CMK (cell line): ENCODE measurements around the gene RAPGEF1.

Experiments
- DNase-seq: peaks from one replicate; pipeline ENCODE4 v3.0.0-alpha.2; 2010; ENCODE audit warnings: low read depth

RAPGEF1 gene

DNA sequence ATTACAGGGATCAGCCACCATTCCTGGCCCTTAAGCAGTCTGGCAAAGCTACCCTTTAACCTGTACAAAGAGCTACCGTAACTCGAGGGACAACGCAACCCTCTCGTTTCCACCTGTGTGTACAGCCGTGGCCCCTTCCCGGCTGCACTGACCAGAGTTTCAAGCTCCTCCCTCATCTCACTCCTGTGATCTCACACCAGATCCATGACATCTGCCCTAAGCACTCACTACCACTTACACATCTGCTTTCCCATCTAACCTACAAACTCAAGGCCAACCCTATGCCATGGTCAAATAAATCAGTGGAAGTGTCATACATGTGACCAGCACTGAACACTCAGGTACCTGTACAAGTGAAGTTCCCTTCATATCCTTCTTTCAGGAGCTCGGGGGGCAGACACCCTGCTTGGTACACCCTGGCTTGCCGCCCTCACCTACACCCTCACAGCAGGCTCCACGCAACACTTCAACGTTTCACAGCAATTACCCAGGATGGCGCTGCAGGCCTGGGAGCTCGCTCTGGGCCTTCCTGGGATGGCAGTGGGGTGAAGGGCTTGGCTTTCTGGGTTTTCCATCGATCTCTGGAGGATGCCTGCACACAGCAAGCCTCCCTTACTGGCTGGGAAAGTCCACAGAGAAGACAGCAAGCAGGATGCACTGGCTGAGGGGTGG lies 132.8 kb downstream of the RAPGEF1 start:
- DNase-seq: no peak

DNA sequence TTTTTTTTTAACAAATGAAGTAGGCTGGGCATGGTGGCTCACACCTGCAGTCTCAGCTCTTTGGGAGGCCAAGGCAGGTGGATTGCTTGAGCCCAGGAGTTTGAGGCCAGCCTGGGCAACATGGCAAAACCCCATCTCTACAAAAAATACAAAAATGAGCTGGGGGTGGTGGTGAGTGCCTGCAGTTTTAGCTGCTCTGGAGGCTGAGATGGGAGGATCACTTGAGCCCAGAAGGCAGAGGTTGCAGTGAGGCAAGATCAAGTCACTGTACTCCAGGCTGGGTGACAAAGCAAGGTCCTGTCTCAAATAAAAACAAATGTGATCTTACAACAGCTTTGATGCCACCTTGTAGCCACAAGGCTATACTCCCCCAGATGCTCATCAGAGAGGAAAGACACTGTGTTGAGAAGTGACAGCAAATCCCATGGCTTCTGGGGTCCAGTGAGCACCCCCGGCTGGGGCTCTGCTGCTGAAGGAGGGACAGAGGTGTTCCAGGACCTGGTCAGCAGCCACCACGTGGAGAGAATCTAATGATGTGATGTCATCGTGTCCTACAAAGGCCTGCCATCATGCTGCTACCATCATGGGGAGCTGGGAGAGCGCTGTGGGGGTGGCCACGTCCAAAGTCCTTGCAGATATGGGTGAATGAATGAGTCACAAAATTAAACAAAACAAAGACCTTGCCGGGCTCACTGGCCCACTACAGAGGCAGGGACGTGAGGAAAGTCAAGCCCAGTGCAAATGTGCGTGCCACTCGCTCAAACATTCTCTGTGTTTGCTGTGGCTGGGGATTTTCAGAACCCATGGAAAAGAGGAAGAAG lies 133.9 kb downstream of the RAPGEF1 start:
- no peak for DNase-seq

DNA sequence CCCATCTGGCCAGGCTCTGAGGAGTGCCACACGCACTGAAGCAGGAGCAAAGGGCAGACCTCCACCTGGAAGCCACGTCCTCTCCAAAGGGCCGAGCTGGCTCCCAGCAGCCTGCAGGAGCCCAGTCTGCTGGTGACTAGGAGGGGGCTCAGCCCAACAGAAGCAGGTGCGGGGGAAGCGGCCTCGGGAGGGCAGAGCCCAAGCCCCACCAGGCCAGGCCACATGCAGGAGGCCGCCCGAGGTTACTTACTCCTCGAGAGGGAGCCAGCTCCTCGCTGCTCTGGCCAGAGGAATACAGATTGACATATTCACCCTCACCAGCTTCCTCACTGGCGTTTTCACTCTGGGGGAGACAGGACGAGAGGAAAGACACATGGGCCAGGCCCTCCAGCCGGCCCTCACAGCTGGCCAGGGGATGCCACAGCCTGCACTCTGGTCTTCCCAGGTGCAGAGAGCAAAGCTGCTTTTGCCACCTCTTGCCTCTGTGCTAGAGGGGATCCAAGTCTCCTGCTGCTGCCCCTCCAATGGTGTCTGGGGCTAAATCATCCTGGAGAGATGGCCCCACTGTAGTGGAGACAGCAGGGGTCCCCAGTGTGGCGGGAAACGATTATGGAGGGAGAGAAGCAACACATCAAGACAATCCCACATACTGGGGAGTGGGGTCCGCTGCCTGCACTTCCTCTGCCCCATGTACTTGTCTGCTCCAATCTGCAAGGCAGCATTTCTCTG lies 136.0 kb downstream of the RAPGEF1 start:
- no peak for DNase-seq

GRCh38 chr9:131603199-131603598 lies 136.7 kb downstream of the RAPGEF1 start:
- DNase-seq: no peak

GRCh38 chr9:131601683-131602181 lies 138.1 kb downstream of the RAPGEF1 start:
- DNase-seq: no peak

DNA sequence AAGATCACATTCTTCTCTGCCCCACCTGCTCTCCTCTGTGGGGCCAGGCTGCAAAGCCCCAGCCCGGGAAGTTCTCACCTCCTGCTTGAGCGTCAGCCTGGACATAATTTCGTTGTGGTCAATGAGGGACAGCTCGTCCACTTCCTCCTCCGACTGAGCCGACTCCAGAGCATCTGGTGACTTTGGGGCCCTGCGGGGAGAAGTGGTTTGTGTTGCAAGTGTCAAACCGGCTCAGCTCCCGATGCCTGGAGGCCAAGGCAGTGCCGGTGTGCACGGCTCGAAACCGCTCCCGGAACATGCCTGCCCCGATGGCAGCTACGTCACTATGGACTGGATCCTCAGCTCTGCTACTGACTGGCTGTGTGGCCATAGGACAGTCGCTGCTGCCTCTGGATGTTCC lies 141.8 kb downstream of the RAPGEF1 start:
- no peak for DNase-seq

- DNase-seq: no peak
These were observed 142.6 kb downstream of the RAPGEF1 start for GRCh38 chr9:131597246-131597645.

- DNase-seq: no peak
These were observed 143.5 kb downstream of the RAPGEF1 start for GRCh38 chr9:131596430-131596743.

- DNase-seq: no peak
These were observed 144.0 kb downstream of the RAPGEF1 start for GRCh38 chr9:131595696-131596429.

- DNase-seq: no peak
These were observed 144.8 kb downstream of the RAPGEF1 start for GRCh38 chr9:131594906-131595665.

- no peak for DNase-seq
These were observed 145.8 kb downstream of the RAPGEF1 start for GRCh38 chr9:131593936-131594665.

- no peak for DNase-seq
These were observed 146.6 kb downstream of the RAPGEF1 start for GRCh38 chr9:131593091-131593820.

DNA sequence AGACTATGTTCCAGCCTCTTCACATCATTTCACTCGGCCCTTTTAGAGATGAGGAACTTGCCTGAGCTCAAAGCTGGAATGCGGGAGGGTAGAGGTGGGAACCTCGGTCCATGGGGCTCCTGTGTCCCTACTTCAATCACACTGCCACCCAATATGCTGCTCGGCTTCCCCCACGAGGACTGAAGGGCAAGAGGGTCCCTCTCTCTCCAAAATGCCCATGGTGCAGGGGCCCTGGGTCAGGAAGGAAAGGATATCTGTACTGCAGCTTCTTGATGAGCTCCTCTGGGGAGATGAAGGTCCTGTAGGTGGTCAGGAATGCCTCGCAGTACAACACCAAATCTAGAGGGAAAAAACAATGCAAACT lies 148.0 kb downstream of the RAPGEF1 start:
- DNase-seq: no peak

DNA sequence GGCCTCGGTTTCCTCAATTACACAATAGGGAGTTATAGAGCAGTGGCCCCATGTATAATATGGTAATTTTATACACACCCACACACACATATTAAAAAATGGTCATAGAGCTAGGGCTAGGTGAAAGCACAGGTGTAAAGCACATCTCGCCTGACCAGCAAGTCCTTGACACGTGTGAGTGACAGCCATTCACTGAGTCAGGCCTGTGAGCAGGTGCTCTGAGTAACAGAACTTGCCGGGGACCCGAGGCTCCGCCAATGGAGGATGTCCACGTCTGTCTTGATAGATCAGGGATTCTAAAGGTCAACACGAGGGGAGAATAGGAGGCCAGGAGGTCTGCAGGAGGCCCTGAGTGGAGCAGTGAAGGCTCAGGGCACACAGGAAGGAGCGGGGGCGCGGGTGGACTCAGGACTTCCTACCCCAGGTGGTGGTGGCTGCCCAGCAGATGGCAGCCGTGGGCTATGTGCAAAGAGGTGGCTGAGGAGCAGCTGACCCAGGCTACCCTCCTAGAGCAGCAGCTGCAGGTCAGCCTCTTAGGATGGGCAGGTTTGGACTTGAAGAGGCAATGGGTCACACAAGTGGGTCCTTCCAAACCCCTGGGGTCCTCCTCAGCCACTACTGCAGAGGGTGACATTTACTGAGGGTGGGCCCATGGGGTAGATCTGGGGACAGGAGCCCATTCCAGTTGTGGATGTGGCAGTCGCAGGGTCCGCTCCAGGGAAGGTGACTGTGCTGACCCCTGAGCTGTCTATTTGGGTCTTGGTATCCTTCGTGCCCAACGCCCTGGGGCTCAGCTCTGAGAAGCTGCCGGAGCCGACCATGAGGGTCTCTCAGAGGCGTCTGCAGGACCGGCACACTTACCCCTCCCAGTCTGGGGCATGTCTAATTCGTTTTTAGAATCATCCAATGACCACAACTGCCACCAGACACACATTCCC lies 148.7 kb downstream of the RAPGEF1 start:
- DNase-seq: peak; percentile 39

DNA sequence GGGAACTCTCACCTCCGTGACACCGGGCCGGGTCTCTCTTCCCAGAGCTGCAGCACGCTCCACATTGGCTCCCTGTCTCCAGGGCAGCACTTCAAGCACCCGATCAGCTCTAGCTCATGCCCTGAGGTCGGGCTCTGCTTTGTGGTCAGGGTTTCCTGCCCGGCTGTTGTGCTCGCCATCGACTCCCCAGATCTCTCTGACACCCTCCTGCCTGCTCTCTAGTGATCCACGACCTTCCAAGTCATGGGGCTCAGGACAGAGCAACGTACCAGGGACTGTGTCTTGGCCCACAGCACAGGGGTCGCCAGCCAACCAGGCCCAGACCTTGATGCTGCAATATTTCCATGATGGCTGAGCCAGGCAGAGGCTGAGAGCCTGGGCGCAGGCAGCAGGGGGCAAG lies 149.4 kb downstream of the RAPGEF1 start:
- peak; percentile 54 for DNase-seq

DNA sequence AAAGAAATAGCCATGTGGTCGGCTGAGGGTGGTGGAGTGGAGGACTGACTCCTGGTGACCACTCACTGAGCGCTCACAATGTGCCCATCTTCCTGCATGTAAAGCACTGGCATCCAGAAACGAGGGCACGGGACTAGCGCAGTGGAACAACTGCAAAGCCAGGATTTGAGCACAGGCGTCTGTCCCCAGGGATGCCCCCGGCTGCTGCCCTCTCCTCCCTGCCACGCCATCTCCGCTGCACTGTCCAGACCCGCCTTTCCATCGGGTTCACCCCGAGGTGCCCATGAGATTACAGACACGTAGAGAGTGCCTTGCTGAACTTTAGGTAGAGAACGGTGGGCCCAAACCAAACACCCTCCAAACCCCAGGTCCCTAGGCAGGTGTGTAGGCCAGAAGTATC lies 149.9 kb downstream of the RAPGEF1 start:
- DNase-seq: no peak

- DNase-seq: no peak
These were observed 150.7 kb downstream of the RAPGEF1 start for GRCh38 chr9:131589124-131589711.

DNA sequence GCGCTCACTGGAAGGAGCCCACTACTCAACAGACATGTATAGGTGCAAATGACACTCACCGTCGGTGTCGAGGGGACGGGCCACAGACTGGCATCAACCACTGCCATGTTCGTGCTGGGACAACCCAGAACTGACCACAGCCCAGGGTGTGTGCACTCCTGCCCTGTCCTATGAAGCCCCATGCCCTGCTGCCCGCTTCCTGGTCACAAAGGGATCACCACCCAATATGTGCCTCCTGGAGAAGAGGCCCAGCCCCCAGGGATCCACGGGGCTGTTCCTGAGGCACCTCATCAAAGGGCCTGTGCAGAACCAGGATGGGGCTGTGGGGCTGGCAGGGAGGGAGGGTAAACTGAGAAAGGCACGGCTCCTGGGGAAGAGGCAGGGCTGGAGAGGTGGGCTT lies 151.5 kb downstream of the RAPGEF1 start:
- DNase-seq: no peak

GRCh38 chr9:131587906-131588305 lies 152.0 kb downstream of the RAPGEF1 start:
- no peak for DNase-seq
